Keratinocyte (primary cell): ENCODE results near the gene LYPD6. TPM values are rescaled to one million over a fixed set of nuclear protein-coding genes. Genes with fewer than 3 reads are reported as not detected.

Experiments
- DNase-seq: peaks from one replicate; pipeline ENCODE4 v3.0.0-alpha.2; 2011; ENCODE audit warnings: low read depth, missing footprints, low spot score
- FAIRE-seq: peaks from 2 replicates; lab custom pipeline; 2011; peaks lifted over from hg19 to GRCh38; lab: Jason Lieb, UNC
- H2AFZ ChIP-seq: 2 replicates; pipeline ENCODE4 v1.6.0; 2012; ENCODE audit warnings: low read length, control low read depth, inconsistent platforms; ENCODE audit not compliant: control insufficient read depth
- H3K27ac ChIP-seq: 2 replicates; pipeline ENCODE4 v1.5.1; 2011; ENCODE audit warnings: low read length; ENCODE audit not compliant: control insufficient read depth, insufficient read depth
- H3K27me3 ChIP-seq: 3 replicates; pipeline ENCODE4 v1.6.0; 2011; ENCODE audit warnings: low read length; ENCODE audit not compliant: control insufficient read depth, insufficient read depth; ENCODE audit errors: extremely low read depth
- H3K36me3 ChIP-seq, 2 experiments: 2 replicates in 1 of 2; 3 replicates in 1 of 2; pipeline ENCODE4 v1.5.1; 2011; ENCODE audit warnings: low read length in 2 of 2, mild to moderate bottlenecking in 1 of 2; ENCODE audit not compliant: control insufficient read depth in 2 of 2, insufficient read depth in 2 of 2; ENCODE audit errors: extremely low read depth in 1 of 2
- H3K4me1 ChIP-seq: 3 replicates; pipeline ENCODE4 v1.5.1; 2011; ENCODE audit warnings: low read length; ENCODE audit not compliant: control insufficient read depth, insufficient read depth; ENCODE audit errors: extremely low read depth
- H3K4me2 ChIP-seq: 3 replicates; pipeline ENCODE4 v1.6.0; 2011; ENCODE audit warnings: low read depth, low read length; ENCODE audit not compliant: control insufficient read depth, insufficient read depth; ENCODE audit errors: extremely low read depth
- H3K4me3 ChIP-seq, 3 experiments: fragments of 200-600 bp in 1 of 3; sonication (generic) in 1 of 3; 2 replicates in 2 of 3; 3 replicates in 1 of 3; pipeline ENCODE4 v1.5.1; 2011 to 2016; ENCODE audit warnings: low read length in 3 of 3, mild to moderate bottlenecking in 3 of 3, control low read depth in 2 of 3, inconsistent platforms in 1 of 3, low read depth in 1 of 3, mixed read lengths in 1 of 3, mixed run types in 1 of 3, moderate library complexity in 1 of 3; ENCODE audit not compliant: control insufficient read depth in 2 of 3, insufficient read depth in 2 of 3; ENCODE audit errors: extremely low read depth in 1 of 3
- H3K79me2 ChIP-seq: 2 replicates; pipeline ENCODE4 v1.6.0; 2012; ENCODE audit warnings: low read length; ENCODE audit not compliant: control insufficient read depth, insufficient read depth
- H3K9ac ChIP-seq: 3 replicates; pipeline ENCODE4 v1.6.0; 2011; ENCODE audit warnings: low read length; ENCODE audit not compliant: control insufficient read depth, insufficient read depth; ENCODE audit errors: extremely low read depth
- H3K9me1 ChIP-seq: 3 replicates; pipeline ENCODE4 v1.6.0; 2011; ENCODE audit warnings: low read length; ENCODE audit not compliant: control insufficient read depth, insufficient read depth; ENCODE audit errors: extremely low read depth
- H3K9me3 ChIP-seq: 2 replicates; pipeline ENCODE4 v1.5.1; 2012; ENCODE audit warnings: low read depth, low read length; ENCODE audit not compliant: control insufficient read depth
- H4K20me1 ChIP-seq: 3 replicates; pipeline ENCODE4 v1.6.0; 2011; ENCODE audit warnings: low read length; ENCODE audit not compliant: control insufficient read depth, insufficient read depth; ENCODE audit errors: extremely low read depth
- EZH2 ChIP-seq: IDR thresholded peaks from one replicate; pipeline ENCODE4 v1.6.1; 2012; ENCODE audit warnings: inconsistent platforms, mild to moderate bottlenecking, low read length, moderate library complexity
- dilution Hi-C: fragments of 300-500 bp; cut with MboI; formaldehyde crosslinking; loops from one replicate; pipeline ENCODE4 v1.7.0; 2020; ENCODE audit warnings: low sequenced_read_pairs; ENCODE audit not compliant: extremely low pct_ligation_motif_present
- polyA plus RNA-seq, 5 experiments: library from polyadenylated mRNA; depleted of rRNA in 3 of 5; stranded (reverse) in 3 of 5; stranded (forward) in 1 of 5; unstranded in 1 of 5; fragments of >200 nt; gene quantifications; 1 replicate in 1 of 5; 2 replicates in 3 of 5; 3 replicates in 1 of 5; pipeline versions ENCODE4 v1.2.1 to v1.2.3, GENCODE V29; 2011 to 2012; ENCODE audit warnings: missing spikeins in 2 of 5, low read depth in 1 of 5, low replicate concordance in 1 of 5
- TF ChIP-seq, protein P1 (sequence below), 3 experiments: IDR thresholded peaks in 1 of 3; conservative IDR thresholded peaks in 1 of 3; optimal IDR thresholded peaks in 1 of 3; 2 replicates in 2 of 3; 3 replicates in 1 of 3; pipeline versions ENCODE3 to v1.5.1; 2011; ENCODE audit warnings: low read length in 3 of 3, mild to moderate bottlenecking in 3 of 3, moderate library complexity in 2 of 3, control low read depth in 1 of 3, inconsistent platforms in 1 of 3; ENCODE audit not compliant: insufficient read depth in 2 of 3; ENCODE audit errors: extremely low read depth in 1 of 3

The LYPD6 gene
- polyA plus RNA-seq, 1 donor (not counting 4 experiments of a cell fraction or from before 2014, with no cell fraction given) = 3.5 TPM

DNA sequence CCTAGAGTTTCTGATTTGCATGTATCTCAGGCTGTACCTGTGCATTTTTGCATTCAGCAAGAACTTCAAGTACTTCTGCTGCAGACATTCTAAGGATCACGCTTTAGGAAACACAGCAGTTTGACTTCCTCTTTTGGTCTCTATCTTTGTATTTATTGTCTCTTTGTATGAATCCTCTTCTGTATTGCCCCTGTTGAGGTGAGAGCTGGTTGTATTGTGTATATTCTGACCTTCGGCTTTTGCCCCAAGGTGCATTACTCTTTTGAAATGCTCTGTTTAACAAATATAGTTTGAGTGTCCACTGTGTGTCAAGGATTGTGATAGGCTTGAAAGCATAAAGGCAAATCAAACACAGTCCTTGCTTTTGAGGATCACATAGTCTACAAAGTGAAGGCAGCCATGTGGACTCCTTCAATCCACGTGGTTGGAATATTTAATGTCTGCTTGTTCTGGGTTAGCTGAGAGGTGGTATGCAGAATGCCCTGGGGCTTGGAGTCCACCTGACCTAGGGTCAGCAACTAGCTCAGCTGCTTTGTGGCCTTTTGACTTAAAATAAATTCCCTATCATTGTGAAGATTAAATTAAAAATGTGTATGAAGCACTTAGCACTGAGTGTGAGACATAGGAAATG is 108.1 kb downstream of the LYPD6 start:
- Histone ChIP-seq H3K27me3 (no peaks in the 10 kb centered on the region), H3K4me1 (no peaks in the 10 kb centered on the region), H3K9ac (no peak overlapping the region), H2AFZ (no peak overlapping the region), H3K27ac (no peak overlapping the region), H3K9me3 (no peaks in the 10 kb centered on the region), H3K4me2 (no peak overlapping the region), H3K36me3 (no peaks in the 10 kb centered on the region), H3K79me2 (no peaks in the 10 kb centered on the region), H4K20me1 (no peaks in the 10 kb centered on the region), H3K4me3 (no peak overlapping the region), H3K9me1 (no peaks in the 10 kb centered on the region)
- DNase-seq (no peak), FAIRE-seq (no peak)
- TF ChIP-seq, protein P1, sequence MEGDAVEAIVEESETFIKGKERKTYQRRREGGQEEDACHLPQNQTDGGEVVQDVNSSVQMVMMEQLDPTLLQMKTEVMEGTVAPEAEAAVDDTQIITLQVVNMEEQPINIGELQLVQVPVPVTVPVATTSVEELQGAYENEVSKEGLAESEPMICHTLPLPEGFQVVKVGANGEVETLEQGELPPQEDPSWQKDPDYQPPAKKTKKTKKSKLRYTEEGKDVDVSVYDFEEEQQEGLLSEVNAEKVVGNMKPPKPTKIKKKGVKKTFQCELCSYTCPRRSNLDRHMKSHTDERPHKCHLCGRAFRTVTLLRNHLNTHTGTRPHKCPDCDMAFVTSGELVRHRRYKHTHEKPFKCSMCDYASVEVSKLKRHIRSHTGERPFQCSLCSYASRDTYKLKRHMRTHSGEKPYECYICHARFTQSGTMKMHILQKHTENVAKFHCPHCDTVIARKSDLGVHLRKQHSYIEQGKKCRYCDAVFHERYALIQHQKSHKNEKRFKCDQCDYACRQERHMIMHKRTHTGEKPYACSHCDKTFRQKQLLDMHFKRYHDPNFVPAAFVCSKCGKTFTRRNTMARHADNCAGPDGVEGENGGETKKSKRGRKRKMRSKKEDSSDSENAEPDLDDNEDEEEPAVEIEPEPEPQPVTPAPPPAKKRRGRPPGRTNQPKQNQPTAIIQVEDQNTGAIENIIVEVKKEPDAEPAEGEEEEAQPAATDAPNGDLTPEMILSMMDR (optimal IDR thresholded peaks at IDR 0.05 in 1 of 3, IDR thresholded peaks at IDR 0.05 in 1 of 3, conservative IDR thresholded peaks at IDR 0.05 in 1 of 3; ENCODE audit: extremely low read depth in 1 of 3, insufficient read depth in 2 of 3, low read length in 3 of 3) = no peak
- no peak for TF ChIP-seq EZH2
- dilution Hi-C loops = no loop called here

DNA sequence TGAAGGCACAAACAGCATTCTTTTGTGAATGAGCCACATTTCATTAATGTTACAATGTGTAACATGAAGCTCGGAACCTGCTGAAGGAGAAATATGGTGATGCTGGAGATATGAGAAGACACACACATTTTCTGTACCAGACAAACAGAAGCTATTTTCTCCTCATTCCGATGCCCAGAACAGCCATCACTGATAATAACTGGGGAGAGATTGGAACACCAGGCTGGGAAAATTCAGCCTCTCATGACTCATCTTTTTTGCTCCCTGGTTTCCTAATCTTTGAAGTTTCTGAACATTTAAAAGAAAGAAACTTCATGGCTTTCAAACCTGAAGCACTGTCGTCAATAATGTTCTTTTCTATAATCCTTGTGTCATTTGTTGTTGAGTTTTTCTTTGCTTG is 110.9 kb downstream of the LYPD6 start:
- no peak overlapping the region for H2AFZ ChIP-seq
- H3K9me3 ChIP-seq = no peaks in the 10 kb centered on the region
- H3K27ac ChIP-seq = no peak overlapping the region

More for the DNA sequence above, 110.9 kb downstream of the LYPD6 start:
- H3K79me2 ChIP-seq = no peaks in the 10 kb centered on the region
- FAIRE-seq = no peak
- H4K20me1 ChIP-seq = no peaks in the 10 kb centered on the region
- no peaks in the 10 kb centered on the region for H3K9me1 ChIP-seq
- no peaks in the 10 kb centered on the region for H3K4me1 ChIP-seq
- H3K4me3 ChIP-seq = no peak overlapping the region
- H3K9ac ChIP-seq = no peak overlapping the region
- dilution Hi-C loops = no loop called here
- H3K27me3 ChIP-seq = no peaks in the 10 kb centered on the region
- no peak for DNase-seq
- H3K36me3 ChIP-seq = no peaks in the 10 kb centered on the region
- TF ChIP-seq EZH2 = no peak
- TF ChIP-seq, protein P1 (optimal IDR thresholded peaks at IDR 0.05 in 1 of 3, IDR thresholded peaks at IDR 0.05 in 1 of 3, conservative IDR thresholded peaks at IDR 0.05 in 1 of 3; ENCODE audit: extremely low read depth in 1 of 3, insufficient read depth in 2 of 3, low read length in 3 of 3) = no peak
- H3K4me2 ChIP-seq = no peak overlapping the region
